NCI-H82 (cell line): ENCODE measurements around the gene NHSL2.
"Not testable (repeated sequence)": the region's sequence is repeated elsewhere in the genome, so short reads cannot be mapped to it uniquely, and the experiment has no call there.

Source experiments
- DNase-seq: peaks from one replicate; lab custom pipeline; 2025; lab: John Stamatoyannopoulos, UW

The NHSL2 gene

DNA sequence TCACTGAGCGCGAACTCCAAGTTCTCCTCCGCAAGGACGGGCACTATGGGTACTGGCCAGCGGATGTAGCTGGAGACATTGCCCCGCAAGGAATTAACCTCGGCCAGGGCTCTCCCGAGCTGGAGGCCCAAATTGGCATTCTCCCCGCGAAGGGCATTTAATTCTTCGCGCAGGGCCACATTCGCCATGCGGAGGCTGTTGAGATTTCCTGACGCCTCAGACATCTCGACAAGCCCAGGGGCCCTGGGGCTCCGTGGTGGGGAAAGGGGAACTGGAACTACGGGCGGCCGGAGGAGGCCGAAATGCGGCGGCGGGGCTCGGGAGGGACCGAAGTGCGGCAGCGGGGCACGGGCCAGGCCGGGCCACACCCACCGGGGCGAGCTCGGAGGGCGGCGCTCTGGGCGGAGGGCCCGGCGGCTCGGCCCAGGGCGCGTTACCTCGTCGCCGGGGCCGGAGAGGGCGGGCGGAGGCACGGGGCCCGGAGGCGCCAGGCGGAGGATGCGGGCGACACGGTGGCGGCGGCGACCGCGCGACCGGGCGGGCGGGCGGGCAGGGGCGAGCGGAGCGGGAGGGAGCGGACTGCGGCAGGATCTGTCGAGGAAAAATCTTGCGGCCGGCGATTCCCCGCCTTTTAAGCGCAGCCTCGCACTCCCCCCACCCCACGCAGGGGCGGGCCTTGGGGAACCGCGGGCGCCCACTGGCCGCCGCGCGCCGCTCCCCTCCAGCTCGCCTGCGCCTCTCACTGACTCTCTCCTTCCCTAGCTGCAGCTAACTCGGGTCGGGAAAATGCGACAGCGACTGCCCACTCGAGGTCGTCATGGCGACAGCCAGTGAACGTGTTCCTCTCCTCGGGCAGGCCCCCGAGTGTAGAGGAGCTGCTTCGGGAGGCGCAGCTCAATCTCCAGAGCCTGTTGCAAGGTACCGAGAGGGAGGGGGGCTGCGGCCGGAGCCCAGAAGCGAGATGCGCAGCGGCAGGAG is 221.0 kb downstream of the NHSL2 start, which contains the start of gene RTL5:
Gene RTL5 (minus strand): TSS at position 599 of the 978 bp plus-strand sequence.
- peak; percentile 92 for DNase-seq

DNA sequence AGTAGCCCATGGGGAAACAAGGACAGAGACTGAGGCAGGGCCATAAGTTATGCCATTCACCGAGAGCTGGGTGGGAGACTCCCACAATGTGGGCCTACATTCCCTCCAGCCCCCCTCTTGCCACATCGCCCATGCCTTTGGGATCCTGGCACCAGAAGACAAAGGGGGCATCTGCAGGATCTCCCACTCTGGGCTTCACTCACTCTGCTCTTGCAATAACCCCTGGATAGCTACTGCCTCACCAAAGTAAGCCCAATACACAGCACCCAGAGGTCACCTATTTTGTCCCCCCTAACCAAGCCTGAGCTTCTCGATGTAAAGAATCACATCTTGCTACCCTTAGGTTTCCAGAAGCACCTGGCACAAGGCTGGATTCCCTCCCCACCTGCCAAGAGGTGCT is 221.8 kb downstream of the NHSL2 start:
- no peak for DNase-seq

DNA sequence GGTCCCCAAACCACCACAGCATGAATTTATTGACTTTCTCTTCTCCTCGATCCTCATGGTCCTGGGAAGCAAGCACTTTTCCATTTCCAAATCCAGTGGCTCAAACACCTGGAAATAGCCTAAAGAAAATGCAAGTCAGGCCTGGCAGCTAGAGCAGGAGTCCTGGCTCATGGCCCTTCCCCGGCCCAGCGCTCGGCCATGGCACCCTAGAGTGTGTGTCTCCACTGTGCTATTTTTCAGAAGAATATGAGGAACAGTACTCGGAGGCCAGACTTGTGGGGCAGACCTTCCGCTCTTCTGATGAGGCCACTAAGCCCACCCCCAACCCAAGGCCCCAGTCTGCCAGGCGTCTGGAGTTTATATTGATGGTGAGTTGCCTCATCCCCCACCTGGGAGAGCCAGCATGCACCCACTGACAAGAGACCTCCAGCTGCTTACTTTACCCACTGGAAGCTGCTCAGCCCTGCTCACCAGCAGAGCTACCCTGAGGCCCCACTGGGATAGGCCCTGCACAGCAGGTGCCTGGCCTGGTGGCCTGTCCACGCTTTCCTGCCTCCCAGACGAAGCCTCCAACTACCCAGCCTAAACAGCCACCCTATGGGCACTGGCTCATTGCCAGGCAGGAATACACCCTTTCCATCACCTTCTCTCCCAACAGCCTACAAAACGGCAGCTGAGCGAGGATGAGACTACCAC is 223.4 kb downstream of the NHSL2 start:
- no peak for DNase-seq

DNA sequence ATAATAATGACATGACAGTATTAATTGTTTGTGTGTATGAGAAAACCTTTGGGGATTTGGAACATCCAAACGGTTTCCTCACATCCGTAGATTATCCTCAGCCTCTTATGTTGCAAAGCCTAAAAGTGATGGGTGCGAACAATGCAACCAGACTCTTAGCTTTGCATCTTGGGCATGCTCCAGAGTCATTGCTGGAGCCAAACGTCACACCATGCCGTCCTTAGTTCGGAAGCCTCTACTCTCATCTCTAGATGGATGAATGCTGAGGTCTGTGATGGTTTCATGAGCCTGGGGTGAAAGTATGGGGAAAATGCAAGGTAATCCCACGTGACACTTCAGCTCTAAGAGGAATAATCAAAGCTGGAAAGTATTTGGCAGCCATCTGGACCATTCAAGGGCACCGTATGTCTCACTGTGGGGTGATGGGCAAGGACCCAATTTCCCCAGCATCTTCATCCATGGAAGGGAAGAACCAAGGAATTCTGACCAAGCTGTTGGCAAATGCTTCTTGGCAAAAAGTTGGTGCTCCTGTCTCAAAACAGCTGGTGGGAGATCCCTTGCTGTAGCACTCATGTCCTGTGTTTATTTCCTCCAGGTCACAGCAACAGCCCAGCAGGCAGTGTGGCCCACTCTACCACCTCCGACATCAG is 227.3 kb downstream of the NHSL2 start:
- DNase-seq, result peak; percentile 63

DNA sequence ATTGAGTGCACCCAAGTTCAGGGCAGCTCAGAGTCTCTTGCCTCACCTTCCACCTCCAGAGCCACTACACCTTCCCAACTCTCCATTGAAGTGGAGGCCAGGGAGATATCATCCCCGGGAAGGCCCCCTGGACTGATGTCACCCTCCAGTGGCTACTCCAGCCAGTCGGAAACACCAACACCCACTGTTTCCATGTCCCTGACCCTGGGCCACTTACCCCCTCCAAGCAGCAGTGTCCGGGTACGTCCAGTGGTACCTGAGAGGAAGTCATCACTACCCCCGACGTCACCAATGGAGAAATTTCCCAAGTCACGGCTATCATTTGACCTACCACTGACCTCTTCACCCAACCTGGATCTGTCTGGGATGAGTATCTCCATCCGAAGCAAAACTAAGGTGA is 228.9 kb downstream of the NHSL2 start:
- DNase-seq, result no peak

DNA sequence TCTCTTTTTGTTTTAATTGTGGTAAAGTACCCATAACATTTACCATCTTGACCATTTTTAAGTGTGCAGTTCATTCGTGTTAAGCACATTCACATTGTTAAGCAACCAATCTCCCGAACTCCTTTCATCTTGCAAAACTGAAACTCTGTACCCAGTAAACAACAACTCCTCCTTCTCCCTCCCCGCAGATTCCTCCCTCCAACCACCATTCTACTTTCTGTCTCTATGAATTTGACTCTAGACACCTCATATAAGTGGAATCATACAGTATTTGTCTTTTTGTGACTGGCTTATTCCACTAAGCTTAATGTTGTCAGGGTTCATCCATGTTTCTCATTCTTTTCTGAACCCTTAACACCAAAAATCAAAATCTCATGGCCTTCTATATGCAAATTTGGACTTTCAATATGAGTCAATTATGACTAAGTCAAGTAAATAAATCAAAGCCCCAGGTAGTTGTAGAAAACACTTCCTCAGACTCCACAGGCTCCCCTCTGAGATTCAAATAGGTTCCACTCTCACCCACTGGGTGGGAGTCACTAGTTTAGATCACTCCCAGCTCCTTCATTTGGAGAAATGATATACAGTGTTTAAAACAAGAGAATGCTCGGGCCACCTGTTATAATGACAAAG is 230.8 kb downstream of the NHSL2 start:
- DNase-seq, result no peak

DNA sequence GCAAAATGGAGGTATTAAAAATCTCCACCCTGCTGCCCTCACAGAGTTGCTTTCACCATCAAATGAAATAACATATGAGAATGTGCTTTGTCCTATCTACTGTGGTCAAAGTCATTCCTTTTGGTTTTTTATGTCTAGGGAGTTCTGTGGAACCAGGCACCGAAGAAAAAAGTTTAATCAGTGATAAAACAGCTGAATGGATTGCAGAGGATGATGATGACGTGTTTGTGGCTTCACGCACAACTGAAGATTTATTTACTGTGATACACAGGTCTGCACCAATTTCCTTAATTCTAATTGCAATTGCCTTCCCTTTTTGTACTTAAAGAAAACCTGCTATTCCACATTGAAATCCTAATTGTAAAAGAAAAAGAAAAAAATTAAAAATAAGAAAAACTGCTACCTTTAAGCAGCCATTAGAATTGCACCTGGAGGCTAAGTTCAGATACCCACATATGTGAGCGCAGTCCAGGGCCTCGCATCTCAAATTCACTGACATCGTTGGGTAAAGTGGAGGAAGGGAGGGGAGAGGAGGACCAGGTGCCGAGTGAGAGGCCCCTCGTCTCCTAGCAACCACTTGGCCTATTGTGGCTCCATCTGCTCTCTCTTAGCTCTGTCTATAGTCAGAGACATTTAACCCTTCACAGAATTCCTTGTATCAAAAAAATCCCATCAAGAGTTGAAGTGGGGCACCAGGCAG is 231.6 kb downstream of the NHSL2 start:
- peak; percentile 97 for DNase-seq

DNA sequence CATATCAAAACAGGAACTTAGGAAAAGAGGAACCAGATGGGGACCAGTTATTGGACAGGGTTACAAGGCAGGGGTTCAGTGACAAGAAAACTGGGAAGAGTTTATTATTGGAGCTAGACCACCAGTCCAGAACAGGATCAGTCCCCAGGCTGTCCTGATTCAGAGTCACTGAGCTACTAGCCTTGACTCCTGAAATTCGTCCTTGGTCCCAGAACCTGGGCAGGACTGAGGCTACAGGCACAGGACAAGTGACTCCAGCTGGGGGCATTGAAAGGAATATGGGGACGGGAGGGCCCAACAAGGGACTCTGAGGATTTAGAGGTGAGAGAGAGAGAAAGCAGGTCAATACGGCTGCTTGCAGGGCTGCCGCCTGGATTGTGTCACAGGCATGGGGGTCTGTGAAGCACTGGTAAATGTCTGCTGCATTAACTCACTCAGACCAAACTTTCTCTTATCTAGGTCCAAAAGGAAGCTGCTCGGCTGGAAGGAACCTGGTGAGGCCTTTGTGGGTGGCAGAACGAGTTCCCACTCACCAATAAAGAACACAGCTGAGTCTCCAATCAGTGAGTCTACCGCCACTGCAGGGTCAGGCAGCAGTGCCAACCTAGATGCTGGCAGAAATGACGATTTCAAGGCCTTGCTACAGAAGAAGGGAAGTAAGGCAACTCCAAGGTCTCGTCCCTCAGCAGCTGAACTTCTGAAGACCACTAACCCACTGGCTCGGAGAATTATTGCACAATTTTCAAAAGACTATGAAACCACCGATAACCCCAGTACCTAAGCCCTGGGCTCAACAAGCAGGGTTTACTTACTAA is 232.4 kb downstream of the NHSL2 start:
- no peak for DNase-seq

DNA sequence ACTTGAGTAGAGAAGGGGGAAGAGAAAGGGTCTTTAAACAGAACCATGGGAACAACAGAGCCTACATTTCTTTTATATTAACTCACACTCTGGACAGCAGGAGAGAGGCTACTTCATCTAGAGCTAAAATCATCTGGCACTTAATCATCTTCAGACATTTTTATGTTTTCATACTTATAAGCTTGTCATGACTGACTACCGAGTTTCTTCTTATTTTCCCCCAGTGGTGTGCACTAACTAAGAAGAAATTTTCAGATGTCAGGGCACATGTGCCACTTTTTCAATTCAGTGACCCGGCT is 232.9 kb downstream of the NHSL2 start:
- no peak for DNase-seq

DNA sequence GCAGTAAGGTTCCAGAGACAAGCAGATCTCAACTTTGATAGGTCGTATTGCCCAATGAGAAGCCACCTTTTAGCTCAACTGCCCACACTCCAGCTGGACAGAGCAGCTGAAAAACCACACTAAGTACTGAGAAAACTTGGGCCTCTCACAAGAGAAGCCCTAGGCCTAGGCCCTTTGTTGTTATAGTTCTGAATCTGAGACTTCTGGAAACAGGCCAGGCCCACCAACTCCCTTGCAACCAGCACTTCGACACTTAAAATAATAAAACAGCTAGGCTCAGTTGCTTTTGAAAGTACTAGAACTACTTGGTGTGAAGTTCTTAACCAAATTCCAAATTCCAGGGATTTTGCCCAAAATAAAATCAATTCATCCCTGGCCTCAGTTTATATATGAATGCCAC is 234.5 kb downstream of the NHSL2 start:
- no peak for DNase-seq

DNA sequence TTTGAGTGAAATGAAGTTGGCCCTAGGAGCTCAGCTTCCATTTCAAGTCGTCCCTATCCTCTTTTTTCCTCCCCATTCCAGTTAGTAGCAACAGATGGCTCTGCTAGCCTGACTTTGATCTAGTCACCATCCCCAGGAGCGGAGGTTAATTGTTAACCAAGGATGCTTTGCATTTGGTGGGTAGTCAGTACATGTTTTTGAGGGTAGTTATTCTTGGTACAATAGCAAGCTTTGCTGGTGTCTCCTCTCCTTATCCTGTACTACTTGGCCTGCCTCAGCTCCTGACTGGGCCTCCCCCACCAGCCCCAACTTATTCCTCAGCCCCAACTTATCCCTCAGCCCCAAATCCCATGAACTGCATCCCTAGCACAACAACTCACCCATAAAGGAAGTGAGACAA is 235.9 kb downstream of the NHSL2 start:
- no peak for DNase-seq

DNA sequence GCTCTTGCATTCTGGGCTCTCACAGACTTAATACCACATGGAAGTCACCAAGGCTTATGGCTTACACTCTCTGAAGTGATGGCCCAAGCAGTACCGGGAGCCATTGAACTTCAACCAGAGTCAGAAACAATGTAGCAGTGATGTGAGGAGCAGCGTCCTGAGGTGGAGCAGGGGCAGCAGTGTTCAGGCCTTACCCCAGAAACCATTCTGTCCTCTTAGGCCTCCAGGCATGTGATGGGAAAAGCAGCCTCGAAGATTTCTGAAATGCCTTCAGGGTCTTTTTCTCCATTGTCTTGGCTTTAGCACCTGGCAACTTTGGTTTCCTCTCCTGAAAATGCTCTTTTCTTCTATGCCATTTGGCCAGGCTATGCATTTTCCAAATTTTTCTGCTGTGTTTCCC is 248.1 kb downstream of the NHSL2 start:
- no peak for DNase-seq

DNA sequence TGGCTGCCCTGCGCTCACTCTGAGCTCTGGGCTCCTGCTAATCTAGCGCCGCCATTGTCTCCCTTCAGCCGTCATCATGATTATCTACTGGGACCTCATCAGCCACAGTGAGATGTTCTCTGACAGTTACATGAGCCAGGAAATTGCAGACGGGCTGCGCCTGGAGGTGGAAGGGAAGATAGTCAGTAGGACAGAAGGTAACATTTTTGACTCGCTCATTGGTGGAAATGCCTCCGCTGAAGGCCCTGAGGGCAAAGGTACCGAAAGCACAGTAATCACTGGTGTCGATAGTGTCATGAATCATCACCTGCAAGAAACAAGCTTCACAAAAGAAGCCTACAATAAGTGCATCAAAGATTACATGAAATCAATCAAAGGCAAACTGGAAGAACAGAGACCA is 249.1 kb downstream of the NHSL2 start:
- DNase-seq, result no peak

DNA sequence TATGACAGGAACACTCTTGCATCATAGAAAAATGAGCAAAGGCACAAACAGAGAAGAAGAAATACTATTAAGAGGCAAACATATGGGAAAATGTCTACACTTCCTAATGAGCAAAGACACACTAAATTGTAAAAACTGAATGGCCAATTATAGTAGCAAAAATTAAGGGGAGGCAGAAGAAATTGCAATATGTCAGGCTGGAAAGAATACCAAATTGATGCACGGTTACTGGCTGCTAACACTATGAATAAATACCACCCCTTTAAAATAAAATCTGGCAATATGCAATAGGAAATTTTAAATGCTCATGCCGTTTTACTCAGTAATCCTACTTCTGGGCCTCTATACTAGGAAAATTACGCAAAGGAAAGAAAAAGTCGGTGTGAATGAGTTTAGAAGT is 254.9 kb downstream of the NHSL2 start:
- no peak for DNase-seq

DNA sequence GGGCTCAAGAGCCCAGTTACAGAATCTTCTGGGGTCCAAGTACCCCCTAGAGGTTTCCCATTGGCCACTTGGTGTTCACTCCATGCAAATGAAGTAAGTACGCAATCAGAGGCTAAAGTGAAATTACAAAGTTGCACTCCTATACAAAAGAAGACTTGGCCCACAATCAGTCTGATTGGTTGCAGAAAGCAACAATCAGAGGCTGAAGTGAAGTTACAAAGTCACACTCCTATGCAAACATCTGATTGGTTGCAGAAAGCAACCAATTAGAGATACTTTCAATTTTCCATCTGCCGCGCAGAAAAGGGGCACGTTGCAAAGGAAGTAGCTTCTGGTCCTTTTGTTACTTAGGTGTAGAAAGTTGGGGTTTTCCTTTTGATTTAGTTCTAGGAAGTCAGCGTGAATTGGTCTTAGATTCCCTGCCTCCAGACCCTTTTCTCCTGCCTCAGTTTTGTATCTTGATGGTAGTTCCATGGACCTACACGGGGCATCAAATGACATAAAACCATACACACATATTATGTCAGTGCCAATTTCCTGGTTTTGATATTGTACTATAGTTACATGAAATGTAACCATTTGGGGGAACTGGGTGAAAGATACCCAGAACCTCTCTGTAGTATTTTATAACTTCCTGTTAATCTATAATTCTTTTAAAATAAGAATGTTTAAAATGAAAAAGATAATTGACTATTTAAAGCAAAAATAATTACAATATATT is 258.5 kb downstream of the NHSL2 start:
- DNase-seq, result no peak

DNA sequence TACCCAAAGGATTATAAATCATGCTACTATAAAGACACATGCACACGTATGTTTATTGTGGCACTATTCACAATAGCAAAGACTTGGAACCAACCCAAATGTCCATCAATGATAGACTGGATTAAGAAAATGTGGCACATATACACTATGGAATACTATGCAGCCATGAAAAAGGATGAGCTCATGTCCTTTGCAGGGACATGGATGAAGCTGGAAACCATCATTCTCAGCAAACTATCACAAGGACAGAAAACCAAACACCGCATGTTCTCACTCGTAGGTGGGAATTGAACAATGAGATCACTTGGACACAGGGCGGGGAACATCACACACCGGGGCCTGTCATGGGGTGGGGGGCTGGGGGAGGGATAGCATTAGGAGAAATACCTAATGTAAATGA is 265.6 kb downstream of the NHSL2 start:
- DNase-seq, result not testable (repeated sequence)

DNA sequence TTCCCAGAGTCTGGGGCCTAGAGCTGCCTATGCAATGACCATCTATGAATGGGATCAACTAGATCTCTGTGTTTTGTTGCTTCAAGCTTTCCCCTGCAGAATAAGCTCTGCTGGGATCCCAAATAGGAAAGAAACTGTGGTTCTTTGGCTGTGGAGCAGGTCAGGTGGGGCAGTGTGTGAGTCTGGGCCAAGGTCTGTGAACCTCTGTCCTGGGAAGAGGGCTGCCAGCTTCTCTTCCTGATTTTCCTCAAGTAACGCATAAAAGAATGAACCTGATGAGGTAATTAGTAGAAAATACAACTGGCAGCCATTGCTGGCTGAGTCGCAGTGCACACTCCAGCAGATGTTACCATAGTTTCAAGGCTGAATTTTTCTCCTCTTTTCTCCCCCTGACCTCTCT is 266.3 kb downstream of the NHSL2 start:
- no peak for DNase-seq

DNA sequence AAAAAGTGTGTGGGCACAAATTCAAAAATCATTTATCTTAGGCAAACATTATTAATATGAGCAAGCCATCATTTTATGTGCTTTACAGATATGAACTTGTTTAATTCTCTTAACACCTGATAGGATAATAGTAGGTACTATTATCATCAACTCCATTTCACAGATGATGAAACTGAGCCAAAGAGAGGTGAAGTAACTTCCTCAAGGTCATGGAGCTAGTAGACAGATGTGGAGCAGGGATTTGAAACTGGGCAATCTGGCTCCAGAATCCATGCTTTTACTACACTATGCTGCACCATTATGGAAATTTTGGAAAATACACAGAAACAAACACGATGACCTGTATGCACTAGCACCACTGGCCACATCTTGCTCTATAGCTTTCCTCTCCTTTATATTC is 269.9 kb downstream of the NHSL2 start:
- peak; percentile 52 for DNase-seq

DNA sequence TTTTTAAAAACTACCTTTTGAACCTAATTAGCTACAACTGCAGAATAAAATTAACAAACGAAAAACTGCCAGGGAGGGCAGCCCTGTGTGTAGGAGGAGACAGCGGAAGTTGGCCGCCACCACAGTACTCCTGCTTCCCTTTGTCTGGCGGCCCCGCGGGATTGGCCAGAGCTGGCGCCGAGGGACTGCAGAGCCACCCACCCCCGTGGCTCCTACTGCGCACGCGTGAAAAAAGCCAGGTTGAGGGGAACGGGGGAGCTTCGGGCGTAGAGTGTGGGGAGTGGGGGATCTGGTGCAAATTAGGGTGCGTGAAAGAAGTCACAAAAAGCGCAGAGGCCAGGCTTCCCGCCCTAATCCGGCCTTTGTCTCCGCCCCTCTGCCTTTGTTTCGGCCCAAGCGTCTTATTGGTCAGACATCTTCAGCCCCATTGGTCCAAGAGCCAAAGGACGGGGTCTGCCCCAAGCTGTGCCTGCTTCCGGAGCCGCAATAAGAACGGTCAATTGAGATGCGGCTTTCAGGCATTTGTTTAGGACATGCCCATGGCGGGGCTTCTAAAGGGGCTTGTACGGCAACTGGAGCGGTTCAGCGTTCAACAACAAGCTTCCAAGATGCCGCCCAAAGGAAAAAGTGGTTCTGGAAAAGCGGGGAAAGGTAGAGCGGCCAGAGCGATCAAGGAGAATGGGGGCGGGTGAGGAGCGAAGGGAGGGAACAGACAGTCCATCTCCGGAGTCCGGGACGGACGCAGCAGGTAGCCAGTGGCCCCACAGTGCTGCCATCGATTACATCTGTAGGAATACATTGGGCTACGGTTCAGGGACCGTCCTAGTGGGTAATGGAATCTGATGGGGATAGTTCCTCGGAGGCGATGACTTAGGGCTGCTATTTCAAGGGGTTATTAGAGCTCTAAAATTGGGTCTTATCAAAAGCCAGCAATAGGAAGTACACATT is 270.8 kb downstream of the NHSL2 start, which contains the start of gene PIN4:
Gene PIN4 (plus strand): TSS at position 580 of the 948 bp plus-strand sequence. CDS start 29 bp downstream, at position 609.
- DNase-seq, result peak; percentile 99
